ENCODE measurements around the gene ABT1.
A peak's percentile ranks its signal among the peaks of the same experiment; 100 is the strongest.

- TF ChIP-seq CTCF (IDR thresholded peaks at IDR 0.05) (peak in 2 of 12 donors; percentile 5 to 16), POLR2A (IDR thresholded peaks at IDR 0.05) (no peak)
Measured at GRCh38 chr6:26550250-26550993, 46.3 kb upstream of the ABT1 start.

Measured in heart left ventricle (tissue), 13 donors.